GM03348 (cell line): ENCODE measurements around the gene WNT3.
"Not testable (repeated sequence)": the region's sequence is repeated elsewhere in the genome, so short reads cannot be mapped to it uniquely, and the experiment has no call there.

Experiments used
- DNase-seq: peaks from one replicate; pipeline ENCODE4 v3.0.0; 2012; ENCODE audit warnings: low spot score

WNT3 gene

GRCh38 chr17:46818316-46818928, at the start of gene WNT3:
Gene WNT3, minus strand, starts transcription at chr17:46818692. Its CDS starts 95 bp downstream, at chr17:46818597.
- peak; percentile 37 for DNase-seq

GRCh38 chr17:46866747-46867146, 48.3 kb upstream of the WNT3 start:
- DNase-seq, result no peak

GRCh38 chr17:46866325-46866724, 47.8 kb upstream of the WNT3 start:
- no peak for DNase-seq

GRCh38 chr17:46865100-46865499, 46.6 kb upstream of the WNT3 start:
- DNase-seq, result peak; percentile 62

- DNase-seq, result no peak
These were observed 45.1 kb upstream of the WNT3 start for GRCh38 chr17:46863383-46864121.

- DNase-seq, result no peak
These were observed 44.5 kb upstream of the WNT3 start for GRCh38 chr17:46862949-46863348.

GRCh38 chr17:46859996-46860395, 41.5 kb upstream of the WNT3 start:
- DNase-seq, result no peak

GRCh38 chr17:46857600-46857999, 39.1 kb upstream of the WNT3 start:
- no peak for DNase-seq

GRCh38 chr17:46854948-46855347, 36.5 kb upstream of the WNT3 start:
- no peak for DNase-seq

- no peak for DNase-seq
These were observed 36.0 kb upstream of the WNT3 start for GRCh38 chr17:46854515-46854914.

GRCh38 chr17:46853896-46854444, 35.5 kb upstream of the WNT3 start:
- peak; percentile 74 for DNase-seq

- DNase-seq, result peak; percentile 44
These were observed 32.7 kb upstream of the WNT3 start, which contains the start of gene WNT9B for GRCh38 chr17:46851029-46851741. Gene WNT9B, plus strand, starts transcription at chr17:46851583. Its CDS starts 56 bp downstream, at chr17:46851639.

- no peak for DNase-seq
These were observed 32.2 kb upstream of the WNT3 start for GRCh38 chr17:46850688-46851028.

- no peak for DNase-seq
These were observed 30.0 kb upstream of the WNT3 start for GRCh38 chr17:46848534-46848933.

- no peak for DNase-seq
These were observed 29.0 kb upstream of the WNT3 start for GRCh38 chr17:46847204-46848191.

- no peak for DNase-seq
These were observed 24.3 kb upstream of the WNT3 start for GRCh38 chr17:46842835-46843234.

- peak; percentile 84 for DNase-seq
These were observed 23.3 kb upstream of the WNT3 start for GRCh38 chr17:46841561-46842379.

- DNase-seq, result not testable (repeated sequence)
These were observed 22.1 kb upstream of the WNT3 start for GRCh38 chr17:46840596-46840995.

- no peak for DNase-seq
These were observed 20.7 kb upstream of the WNT3 start for GRCh38 chr17:46839211-46839610.

- DNase-seq, result no peak
These were observed 19.0 kb upstream of the WNT3 start for GRCh38 chr17:46837521-46837920.

GRCh38 chr17:46836500-46836899, 18.0 kb upstream of the WNT3 start:
- no peak for DNase-seq
